Dermis microvascular lymphatic vessel endothelial cell (primary cell): ENCODE results near the gene SLC51A. TPM values are rescaled to one million over a fixed set of nuclear protein-coding genes. Genes with fewer than 3 reads are reported as not detected.

Experiments
- DNase-seq, 2 donors: peaks; one replicate each; pipeline versions ENCODE4 v3.0.0 to v3.0.0-alpha.2; 2010; ENCODE audit warnings: low read depth in 2 of 2
- total RNA-seq: library from RNA; depleted of rRNA; stranded (reverse); fragments of >200 nt; gene quantifications from 2 replicates; pipeline ENCODE4 v1.2.1, GENCODE V29; 2014

The SLC51A gene
- total RNA-seq, 1 donor from 2014 or later = not detected

DNA sequence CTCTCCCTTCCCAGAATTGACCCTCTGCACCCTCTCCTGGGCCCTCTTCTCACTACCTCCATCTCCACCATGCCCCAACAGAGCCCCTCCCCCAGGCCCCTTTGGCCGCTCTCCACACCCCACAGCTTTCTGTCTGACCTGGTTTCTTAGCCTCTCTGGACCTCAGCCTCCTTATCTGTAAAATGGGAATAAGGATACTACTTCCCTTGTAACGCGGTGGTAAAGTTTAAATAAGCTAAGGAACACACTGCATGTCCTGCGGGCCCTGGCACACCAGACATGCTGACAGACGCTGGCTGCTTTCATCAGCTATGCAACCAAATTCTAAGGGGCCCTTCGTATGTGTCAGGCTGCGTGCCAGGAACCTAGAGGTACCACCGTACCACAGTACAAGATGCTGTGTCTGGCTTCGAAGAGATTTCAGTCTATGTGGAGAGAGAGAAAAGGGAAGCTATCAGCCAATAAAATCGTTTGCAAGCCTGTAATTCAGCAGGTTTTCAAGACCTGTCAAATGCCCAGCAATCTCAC, 777 bp upstream of the SLC51A start:
- no peak for DNase-seq

DNA sequence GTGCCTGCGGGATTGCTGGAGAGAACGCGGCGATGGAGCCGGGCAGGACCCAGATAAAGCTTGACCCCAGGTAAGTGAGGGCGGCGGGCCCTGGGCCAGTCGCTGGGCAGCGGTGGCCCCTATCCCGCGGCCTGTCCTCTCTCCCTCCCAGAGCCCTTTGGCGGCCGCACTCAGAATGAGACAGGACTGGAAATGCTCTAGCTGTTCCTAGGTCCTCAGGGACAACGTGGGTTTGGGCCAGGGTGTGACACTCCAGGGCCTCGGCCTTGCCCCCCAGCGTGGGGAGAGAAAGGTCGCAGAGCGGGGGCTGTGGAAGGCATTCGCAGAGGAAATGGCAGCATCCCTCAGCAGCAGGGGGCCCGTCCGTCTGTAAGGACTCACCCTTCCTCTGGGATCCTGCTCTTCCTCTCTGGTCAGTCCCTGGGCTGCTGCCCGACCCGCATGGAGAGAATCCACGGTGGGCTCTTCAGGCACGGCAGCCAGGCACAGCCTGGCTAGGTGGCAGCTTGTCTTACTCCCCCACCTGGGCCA, 412 bp downstream of the SLC51A start:
- no peak for DNase-seq

DNA sequence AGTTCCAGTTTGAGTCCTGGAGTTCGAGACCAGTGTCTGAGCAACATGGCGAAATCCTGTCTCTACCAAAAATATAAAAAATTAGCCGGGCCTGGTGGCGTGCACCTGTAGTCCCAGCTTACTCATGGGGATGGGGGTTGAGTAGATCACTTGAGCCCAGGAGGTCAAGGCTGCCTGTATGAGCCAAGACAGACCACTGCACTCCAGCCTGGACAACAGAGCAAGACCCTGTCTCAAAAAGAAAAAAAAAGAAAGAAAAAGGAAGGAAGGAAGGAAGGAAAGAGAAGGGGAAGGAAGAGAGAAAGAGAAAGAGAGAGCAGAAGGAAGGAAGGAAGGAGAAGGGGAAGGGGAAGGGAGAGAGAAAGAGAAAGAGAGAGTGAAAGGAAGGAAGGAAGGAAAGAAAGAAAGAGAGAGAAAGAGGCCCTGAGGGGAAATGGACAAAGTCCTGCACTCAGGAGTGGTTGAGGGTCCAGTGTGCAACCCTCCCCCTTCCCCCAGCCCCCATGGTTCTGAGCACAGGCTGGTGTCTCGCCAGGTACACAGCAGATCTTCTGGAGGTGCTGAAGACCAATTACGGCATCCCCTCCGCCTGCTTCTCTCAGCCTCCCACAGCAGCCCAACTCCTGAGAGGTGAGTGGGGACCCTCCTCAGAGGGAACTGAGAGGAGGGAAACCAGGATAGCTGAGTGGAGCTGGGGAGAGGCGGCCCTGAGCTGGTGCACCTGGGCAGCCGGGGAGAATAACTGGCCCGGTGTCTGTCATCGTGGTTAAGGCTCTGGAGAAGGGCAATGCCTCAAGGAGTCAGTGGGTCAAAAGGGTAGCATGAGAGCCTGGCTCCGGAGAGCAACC, 1.2 kb downstream of the SLC51A start:
- DNase-seq = no peak

DNA sequence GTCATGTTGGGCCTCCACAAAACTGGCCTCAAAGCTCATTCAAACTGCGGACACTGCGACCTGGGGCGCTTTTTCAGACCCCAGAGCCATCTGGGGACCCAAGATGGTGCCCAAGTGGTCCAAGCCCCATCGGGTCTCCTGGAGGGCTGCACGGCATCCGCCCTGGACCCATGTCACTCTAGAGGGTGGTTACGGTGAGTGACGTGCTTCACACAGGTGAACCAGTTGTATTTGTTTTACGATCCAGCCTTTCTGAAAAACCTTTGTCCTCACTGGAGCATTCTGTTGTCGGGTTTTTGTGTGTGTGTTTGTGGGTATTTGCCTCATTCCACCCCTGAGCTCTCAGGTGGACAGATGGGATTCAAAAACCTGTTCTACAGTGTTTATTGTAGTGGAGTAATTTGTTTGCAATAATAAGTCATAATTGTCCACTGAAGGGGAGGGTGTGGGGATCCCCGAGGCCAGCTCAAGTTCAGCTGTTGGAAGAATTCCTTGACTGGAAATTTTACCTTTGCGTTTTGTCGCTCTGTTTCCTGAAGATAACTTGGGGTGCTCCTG, 1.9 kb downstream of the SLC51A start:
- no peak for DNase-seq

DNA sequence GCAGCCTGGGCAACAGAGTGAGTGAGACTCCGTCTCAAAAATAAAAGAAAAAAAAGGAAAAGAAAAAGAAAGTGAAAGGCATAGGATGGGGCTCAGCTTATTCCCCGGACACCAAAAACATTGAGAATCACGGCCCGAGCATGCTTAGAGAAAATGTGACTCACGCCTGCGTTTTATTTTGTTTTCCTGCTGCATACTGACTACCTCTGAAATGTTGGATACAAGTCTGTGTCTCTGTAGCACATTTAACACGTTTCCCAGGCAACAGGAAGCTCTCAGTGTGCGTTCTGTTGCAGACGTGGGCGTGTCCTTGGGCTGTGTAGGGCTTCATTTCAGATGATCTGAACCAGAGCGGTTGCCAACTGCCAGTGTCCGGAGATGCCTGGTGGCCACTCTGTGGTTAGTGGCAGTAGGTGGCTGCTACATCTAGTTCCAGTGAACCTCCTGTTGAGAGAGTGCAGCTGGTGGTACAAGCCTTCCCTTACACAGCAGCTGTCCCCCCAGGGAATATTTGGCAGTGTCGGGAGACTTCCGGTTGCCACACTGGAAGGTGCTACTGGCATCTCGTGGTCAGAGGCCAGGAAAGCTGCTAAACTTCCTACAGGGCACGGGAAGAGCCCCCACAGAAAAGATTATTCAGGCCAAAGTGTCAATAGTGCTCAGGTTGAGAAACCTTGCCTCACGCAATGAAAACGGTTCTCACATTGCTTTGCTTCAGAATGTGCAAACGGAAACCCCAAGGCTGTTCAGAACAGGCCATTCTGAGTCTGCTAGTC, 3.0 kb downstream of the SLC51A start:
- DNase-seq = peak; percentile 95

DNA sequence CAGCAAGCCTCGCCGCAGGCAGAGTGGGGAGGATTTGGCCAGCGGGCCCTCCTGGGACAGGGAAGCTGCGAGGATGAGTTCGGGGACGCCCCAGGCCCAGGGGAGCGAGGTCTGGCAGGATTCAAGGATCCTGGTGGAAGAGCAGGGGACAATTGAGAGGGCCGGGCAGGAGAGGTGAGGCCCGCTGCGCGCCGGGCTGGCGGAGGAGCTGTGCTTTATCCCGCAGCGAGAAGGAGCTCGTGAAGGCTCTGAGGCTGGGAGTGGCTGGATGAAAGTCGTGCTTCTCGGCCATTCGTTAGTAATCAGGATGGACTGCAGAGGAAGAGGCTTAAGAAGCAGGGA, 3.6 kb downstream of the SLC51A start:
- DNase-seq = no peak

DNA sequence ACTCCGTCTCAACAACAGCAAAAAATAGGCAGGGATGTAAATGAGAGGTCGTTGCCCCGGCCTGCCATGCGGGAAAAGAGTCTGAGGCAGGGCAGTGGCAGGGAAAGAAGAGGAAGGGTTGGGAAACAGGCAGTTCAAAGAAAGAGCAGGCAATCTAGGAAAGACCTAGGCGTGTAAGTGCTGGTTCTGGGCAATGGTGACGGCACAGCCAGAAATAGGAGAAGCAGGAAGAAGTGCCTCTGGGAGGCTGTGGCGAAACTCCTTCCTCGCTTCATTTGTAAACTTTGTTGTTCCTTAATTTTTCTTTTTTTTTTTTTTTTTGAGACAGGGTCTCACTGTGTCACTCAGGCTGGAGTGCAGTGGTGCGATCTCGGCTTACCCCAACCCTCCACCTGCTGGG, 4.3 kb downstream of the SLC51A start:
- no peak for DNase-seq

DNA sequence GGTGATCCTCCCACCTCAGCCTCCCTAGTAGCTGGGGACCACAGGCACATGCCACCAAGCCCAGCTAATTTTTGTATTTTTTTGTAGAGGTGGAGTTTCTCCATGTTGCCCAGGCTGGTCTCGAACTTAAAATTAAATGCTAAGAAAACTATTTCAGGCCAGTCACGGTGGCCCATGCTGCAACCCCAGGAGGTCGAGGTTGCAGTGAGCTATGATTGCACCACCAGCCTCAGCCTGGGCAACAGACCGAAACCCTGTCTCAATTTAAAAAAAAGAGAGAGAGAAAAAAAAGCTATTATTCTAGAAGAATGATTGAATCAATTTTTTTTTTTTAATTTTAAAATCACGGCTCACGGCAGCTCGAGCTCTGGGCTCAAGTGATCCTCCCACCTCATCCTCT, 4.7 kb downstream of the SLC51A start:
- no peak for DNase-seq

DNA sequence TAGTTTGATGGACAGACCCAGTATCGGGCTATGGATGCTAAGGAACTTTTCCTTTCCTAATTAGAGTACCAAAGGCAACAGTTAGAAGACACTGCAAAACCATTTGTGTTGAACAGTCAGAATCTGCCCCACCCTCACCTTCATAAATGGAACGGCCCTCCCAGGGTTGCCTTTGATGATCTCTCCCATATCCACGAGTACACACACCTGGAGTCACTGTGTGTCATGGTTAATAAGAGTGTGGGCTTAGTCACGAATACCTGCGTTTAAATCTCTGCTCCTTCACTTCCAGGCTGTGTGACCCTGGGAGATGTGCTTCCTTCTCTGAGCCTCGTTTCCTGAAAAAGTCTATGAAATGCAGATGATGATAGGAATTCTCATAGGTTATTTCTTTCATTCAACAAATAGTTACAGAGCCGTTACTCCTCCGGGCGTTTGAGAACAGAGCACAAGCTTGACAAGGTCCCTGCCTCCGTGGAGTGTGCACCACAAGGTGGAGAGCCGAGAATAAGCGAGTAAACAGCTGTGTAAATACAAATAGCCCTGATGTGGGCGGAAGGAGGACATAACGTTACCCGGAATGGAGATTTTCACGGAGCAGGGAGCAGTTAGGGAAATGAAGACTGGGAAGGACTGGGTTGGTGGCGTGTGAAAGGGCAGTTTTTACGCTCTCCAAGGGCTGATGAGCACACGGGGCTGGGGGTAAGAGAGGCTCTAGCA, 6.7 kb downstream of the SLC51A start:
- DNase-seq = no peak

DNA sequence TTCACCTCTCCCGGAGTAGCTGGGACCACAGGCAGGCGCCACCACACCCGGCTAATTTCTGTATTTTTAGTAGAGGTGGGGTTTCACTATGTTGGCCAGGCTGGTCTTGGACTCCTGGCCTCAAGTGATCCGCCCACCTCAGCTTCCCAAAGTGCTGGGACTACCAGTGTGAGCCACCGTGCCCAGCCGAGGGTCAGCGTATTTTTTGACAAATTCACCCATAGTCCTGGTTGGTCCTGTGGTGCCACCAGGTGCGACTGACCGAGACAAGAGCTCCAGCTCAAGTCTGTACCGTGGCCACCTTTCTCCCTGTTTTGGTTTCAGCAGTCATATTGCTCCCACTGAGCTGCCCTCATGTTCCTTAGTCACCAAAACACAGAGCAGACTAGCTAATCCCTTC, 8.8 kb downstream of the SLC51A start:
- DNase-seq = no peak

DNA sequence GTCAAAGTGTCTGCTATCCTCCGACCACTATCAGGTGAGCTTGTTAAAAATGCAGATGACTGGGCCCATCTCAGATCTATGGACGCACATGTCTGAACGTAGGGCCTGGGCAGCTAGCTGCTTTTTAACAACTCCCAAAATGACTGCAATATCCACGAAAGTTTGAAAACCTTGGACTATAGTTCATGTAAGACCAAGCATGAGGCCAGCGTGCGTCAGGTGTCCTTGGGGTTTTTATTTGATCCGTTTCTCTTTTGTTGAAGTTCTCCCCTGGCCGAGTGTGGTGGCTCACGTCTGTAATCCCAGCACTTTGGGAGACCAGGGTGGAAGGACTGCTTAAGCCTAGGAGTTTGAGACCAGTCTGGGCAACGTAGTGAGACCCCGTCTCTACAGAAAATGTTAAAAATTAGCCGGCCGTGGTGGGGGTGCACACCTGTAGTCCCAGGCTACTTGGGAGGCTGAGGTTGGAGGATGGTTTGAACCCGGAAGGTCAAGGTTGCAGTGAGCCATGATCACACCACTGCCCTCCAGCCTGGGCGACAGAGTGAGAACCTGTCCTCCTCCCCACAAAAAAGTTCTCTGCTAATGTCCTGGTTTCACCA, 9.5 kb downstream of the SLC51A start:
- DNase-seq = no peak

DNA sequence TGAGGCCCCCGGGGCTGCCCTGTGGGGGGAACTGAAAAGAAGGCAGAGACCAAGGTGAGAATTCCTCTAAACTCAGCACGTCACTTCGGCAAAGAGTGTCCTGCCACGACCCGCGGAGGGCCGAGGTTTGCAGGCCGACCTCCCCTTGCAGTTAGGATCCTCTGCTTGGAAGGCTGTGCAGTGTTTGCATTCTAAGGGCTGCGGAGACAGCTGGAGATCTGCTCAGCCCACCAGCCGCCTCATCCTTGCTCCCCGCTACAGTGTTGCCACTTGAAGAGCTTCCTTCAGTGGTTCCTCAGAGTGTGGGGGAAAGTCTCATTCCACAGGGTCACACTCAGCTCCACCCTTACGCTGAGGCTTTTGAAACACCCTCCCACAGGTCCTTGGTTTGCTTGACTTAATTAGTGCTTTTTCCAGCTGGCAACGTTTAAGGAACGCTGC, 10.8 kb downstream of the SLC51A start:
- no peak for DNase-seq

DNA sequence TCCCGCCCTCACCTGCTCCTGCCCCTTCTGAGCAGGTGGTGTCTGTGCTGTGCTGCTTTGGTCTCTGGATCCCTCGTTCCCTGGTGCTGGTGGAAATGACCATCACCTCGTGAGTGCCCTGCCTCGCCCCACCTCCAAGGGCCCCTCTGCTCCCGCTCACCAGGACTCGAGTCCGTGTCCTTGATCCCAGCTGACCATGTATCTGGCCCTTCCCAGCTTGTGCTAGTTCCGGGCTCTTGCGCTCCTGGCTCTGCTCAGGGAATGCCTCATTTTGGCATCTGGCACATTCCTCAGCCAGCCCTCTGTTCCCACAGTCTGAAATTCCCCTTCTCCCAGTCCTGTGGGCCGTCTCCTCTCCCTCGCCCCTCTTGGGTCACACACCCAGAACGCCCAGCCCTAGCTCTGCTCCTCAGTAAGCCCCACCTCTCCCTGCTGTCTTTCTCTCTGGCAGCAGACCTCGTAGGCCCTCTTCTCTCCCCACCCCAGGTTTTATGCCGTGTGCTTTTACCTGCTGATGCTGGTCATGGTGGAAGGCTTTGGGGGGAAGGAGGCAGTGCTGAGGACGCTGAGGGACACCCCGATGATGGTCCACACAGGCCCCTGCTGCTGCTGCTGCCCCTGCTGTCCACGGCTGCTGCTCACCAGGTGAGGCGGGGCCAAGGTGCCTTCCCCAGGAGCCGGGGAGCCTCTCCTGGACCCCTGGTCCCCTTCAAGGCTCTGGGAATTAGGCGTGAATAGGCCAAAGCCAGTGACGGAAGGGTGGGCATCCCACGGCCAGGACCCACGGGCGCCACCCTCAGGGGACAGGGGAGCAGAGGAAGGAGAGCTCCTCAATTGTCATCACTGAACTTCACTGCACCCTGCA, 11.5 kb downstream of the SLC51A start:
- DNase-seq = no peak

DNA sequence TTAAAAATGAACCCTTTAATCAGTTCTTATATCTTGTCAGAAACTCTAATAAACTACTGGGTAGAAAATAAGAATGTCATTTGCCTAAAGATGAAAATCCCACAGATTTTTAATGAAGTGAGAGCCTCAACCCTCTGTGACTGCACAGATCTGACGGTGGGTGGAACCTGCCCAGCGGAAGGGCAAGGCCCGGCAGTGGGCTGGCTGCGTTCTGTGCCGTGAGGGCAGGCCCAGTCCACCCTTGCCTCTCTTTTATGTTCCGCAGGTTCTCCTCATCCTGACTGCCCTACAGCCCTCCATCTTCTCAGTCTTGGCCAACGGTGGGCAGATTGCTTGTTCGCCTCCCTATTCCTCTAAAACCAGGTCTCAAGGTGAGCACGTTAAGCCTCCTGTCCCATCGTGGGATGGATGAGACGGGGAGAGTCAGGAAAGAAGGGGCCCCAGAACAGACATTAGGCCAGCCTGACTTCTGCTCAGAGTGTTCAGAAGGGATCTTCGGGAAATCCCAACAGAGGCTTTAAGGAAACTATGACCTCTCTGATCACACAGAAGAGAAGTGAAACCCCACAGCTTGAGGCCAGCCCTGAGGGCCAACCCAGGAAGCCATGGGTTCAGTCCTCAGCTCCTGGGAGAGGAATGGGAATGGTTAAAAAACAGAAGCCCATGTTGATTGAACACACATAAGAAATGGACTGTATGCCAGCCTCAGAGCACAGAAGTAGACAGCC, 16.0 kb downstream of the SLC51A start:
- DNase-seq = no peak

DNA sequence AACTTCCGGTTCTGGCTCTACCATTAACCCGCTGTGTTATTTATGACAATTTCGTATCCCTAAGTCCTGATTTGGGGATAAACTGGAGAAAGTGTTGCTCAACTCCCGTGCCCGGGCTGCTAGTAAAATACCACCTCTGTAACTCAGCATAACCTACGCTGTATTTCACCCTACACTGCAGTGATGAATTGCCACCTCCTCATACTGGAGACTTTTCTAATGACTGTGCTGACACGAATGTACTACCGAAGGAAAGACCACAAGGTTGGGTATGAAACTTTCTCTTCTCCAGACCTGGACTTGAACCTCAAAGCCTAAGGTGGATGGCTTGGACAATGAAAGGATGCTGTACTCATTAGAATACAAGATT, 16.5 kb downstream of the SLC51A start:
- no peak for DNase-seq

DNA sequence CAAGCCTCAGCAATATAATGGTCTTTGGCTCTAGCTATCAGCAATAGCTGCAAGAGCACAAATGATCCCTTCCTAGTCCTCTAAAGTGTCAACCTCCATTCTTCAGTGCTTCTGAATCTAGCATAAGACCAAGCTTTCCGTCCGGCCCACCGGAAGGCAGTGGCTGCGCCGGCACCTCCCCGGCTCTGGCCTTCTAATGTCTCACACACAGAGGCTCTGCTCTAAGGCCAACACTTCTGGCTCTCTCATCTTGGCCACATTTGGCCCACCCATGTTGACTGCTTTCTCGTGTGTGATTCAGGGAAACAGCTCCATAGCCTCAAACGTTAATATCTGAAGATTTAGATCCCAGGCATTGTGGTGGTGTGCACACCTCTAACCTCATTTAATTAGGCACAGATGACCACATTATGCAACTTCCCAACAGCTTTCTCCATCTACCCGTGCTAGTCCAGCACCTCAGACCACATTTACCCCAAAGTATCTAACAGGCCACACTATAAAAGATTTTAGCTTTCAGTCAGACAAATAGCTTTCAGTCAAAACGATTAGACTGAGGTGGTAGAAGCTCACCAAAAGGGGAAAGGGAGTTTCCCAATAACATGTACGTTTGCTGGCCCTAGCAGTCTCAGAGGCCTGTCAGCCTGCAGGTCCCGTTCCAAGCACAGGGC, 19.3 kb downstream of the SLC51A start:
- DNase-seq = no peak

DNA sequence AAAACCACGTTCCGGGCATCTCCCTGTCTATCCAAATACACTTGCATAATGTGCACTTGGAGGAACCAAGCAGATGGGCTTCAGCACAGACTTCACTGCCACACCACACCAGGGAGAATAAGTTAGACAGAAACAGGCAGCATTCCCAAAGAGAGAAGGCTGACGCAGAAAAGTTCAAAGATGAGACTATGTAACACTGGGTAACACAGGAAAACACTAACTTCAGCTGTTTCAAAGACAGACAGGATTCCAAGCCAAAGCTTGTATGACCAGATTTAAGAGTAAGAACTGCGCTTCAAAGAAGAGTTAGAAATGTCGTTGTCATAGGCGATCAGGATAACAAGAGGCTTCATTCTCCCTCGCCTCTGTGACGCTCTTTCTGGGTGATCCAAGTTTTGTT, 19.9 kb downstream of the SLC51A start:
- no peak for DNase-seq

DNA sequence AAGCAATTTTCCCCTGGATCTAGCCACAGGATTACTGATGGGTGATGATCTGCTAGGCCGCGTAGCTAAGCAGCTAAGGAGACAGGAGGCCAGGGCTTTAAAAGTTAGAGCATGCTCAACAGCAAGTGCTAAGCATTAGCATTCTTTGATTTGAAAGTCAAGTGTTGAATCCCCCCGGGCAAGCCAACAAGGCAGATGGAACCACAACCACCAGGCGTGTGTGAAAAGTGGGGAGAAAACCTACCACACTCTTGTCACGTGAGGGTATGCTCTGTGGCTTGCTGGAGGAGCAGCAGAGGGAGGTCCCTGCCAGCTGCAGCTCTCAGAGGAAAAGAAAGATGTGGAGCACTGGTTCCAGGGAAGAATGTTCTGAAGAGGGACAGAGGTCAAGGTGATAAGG, 20.9 kb downstream of the SLC51A start:
- DNase-seq = no peak
